Measurements from ENCODE around the gene CAPS.

Gene CAPS

DNA sequence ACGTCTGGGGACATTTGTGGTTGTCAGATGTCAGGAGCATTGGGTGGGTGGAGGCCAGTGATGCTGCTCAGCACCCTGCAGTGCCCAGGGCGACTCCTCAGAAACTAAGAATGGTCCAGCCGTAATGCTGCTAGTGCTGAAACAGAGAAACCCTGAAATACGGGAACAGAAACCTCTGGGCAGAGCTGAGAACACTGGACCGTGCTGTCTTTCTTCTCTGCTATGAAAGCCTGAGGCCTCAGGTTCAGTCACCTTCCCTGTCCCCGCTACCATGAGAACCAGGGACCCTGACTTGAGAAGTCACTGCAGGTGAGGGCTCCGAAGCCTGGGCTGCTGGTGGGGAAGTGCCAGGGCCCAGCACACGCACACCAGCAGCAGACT, 13.4 kb downstream of the CAPS start:
- Histone ChIP-seq H4K91ac (ENCODE audit: low read length) (no peak overlapping the region), H2BK15ac (ENCODE audit: low read depth, poor library complexity, severe bottlenecking) (no peak overlapping the region), H3K4me1 (ENCODE audit: control insufficient read depth, insufficient read depth, low read depth, low read length) (no peaks in the 10 kb centered on the region), H3K18ac (ENCODE audit: low read depth in 1 of 2, low read length in 2 of 2) (no peak overlapping the region), H4K8ac (ENCODE audit: low read length) (no peak overlapping the region), H2BK12ac (ENCODE audit: low read length in 2 of 2) (no peak overlapping the region), H3K4ac (ENCODE audit: low read depth in 1 of 2, low read length in 2 of 2) (no peak overlapping the region), H3K4me3 (ENCODE audit: insufficient read depth in 1 of 2, low read depth in 1 of 2, low read length in 2 of 2) (peak overlapping the region in 1 of 2 experiments; percentile 63), H3K27me3 (ENCODE audit: control insufficient read depth in 1 of 2, insufficient read depth in 1 of 2, low read length in 2 of 2) (no peaks in the 10 kb centered on the region), H3K23ac (ENCODE audit: low read length in 2 of 2) (no peak overlapping the region), H3K36me3 (ENCODE audit: control insufficient read depth in 1 of 2, insufficient read depth in 2 of 2, low read depth in 1 of 2, low read length in 2 of 2) (peaks cover 90 to 94% of the 10 kb centered on the region in 2 experiments), H3K9me3 (ENCODE audit: control insufficient read depth, low read length) (no peaks in the 10 kb centered on the region), H2BK5ac (ENCODE audit: low read depth, low read length, poor library complexity, severe bottlenecking) (no peak overlapping the region), H2BK120ac (ENCODE audit: low read depth, low read length) (no peak overlapping the region), H2AK5ac (ENCODE audit: low read length, severe bottlenecking) (no peak overlapping the region), H3K14ac (ENCODE audit: low read length in 2 of 2) (no peak overlapping the region), H3K9ac (ENCODE audit: low read length) (peak overlapping the region; percentile 89), H3K79me1 (replicated peaks; ENCODE audit: low read length, poor library complexity, severe bottlenecking) (peaks cover 49% of the 10 kb centered on the region), H3K27ac (ENCODE audit: low read length, poor library complexity, severe bottlenecking) (no peak overlapping the region), H3K4me2 (ENCODE audit: low read length, poor library complexity, severe bottlenecking) (no peak overlapping the region), H2AFZ (ENCODE audit: low read depth, low read length) (no peak overlapping the region)
- DNase-seq = no peak
- WGBS = 93% methylated on average over 8 of the region's 8 CpGs

DNA sequence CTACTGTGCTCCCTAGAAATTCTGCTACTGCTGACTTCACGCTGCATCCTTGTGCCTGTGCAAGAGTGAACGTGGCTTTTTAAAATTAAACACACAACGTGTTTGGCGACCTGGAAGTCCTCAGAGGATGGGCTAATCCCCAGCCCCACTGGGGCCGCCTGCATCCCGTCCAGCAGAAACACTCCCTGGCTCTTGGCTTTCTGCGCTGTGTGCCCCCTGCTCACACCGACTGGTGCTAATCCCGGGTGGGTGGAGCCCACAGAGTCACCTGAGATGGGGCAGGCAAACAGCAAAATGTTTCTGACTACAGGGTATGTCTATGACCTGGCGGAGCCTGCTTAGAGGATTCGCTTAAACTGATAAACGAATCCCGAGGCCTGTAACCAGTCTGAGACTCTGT, 15.1 kb downstream of the CAPS start:
- no peak overlapping the region for H3K9ac ChIP-seq (ENCODE audit: low read length)
- no peaks in the 10 kb centered on the region for H3K27me3 ChIP-seq (ENCODE audit: control insufficient read depth in 1 of 2, insufficient read depth in 1 of 2, low read length in 2 of 2)
- H2BK12ac ChIP-seq (ENCODE audit: low read length in 2 of 2) = no peak overlapping the region
- H2BK120ac ChIP-seq (ENCODE audit: low read depth, low read length) = no peak overlapping the region
- H4K91ac ChIP-seq (ENCODE audit: low read length) = no peak overlapping the region
- peaks cover 55% of the 10 kb centered on the region for H3K79me1 ChIP-seq (replicated peaks; ENCODE audit: low read length, poor library complexity, severe bottlenecking)
- H3K9me3 ChIP-seq (ENCODE audit: control insufficient read depth, low read length) = no peaks in the 10 kb centered on the region
- H2BK15ac ChIP-seq (ENCODE audit: low read depth, poor library complexity, severe bottlenecking) = no peak overlapping the region
- no peak for DNase-seq
- WGBS = 90% methylated on average over 11 of the region's 13 CpGs
- H3K4me1 ChIP-seq (ENCODE audit: control insufficient read depth, insufficient read depth, low read depth, low read length) = peaks cover 7% of the 10 kb centered on the region
- H2BK5ac ChIP-seq (ENCODE audit: low read depth, low read length, poor library complexity, severe bottlenecking) = no peak overlapping the region
- H3K4me3 ChIP-seq (ENCODE audit: insufficient read depth in 1 of 2, low read depth in 1 of 2, low read length in 2 of 2) = no peak overlapping the region
- H3K4ac ChIP-seq (ENCODE audit: low read depth in 1 of 2, low read length in 2 of 2) = no peak overlapping the region
- H2AK5ac ChIP-seq (ENCODE audit: low read length, severe bottlenecking) = no peak overlapping the region
- H3K23ac ChIP-seq (ENCODE audit: low read length in 2 of 2) = no peak overlapping the region
- H2AFZ ChIP-seq (ENCODE audit: low read depth, low read length) = no peak overlapping the region
- H3K4me2 ChIP-seq (ENCODE audit: low read length, poor library complexity, severe bottlenecking) = no peak overlapping the region
- no peak overlapping the region for H4K8ac ChIP-seq (ENCODE audit: low read length)
- H3K14ac ChIP-seq (ENCODE audit: low read length in 2 of 2) = no peak overlapping the region
- H3K36me3 ChIP-seq (ENCODE audit: control insufficient read depth in 1 of 2, insufficient read depth in 2 of 2, low read depth in 1 of 2, low read length in 2 of 2) = peaks cover 81 to 94% of the 10 kb centered on the region in 2 experiments
- no peak overlapping the region for H3K18ac ChIP-seq (ENCODE audit: low read depth in 1 of 2, low read length in 2 of 2)
- H3K27ac ChIP-seq (ENCODE audit: low read length, poor library complexity, severe bottlenecking) = no peak overlapping the region

DNA sequence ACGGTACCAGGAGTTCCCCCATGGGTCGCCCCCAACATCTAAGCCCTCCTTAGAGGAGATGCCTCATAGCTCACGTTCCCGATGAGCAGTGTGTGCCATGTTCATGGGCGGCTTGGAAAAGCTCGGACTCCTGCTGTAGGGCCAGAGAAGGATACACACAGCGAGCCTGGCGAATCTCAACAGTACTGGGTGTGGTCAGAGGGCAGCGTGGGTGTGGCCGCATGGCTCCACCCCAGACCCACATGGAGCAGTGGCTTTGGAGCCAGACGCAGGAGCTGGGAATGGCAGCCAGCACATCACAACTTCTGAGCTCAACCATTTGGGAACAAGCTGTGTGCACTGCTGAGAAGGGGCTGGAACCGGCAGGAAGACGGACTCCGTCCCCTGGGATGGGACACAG, 15.6 kb downstream of the CAPS start:
- Histone ChIP-seq H3K18ac (ENCODE audit: low read depth in 1 of 2, low read length in 2 of 2) (no peak overlapping the region), H2BK5ac (ENCODE audit: low read depth, low read length, poor library complexity, severe bottlenecking) (no peak overlapping the region), H4K91ac (ENCODE audit: low read length) (no peak overlapping the region)

DNA sequence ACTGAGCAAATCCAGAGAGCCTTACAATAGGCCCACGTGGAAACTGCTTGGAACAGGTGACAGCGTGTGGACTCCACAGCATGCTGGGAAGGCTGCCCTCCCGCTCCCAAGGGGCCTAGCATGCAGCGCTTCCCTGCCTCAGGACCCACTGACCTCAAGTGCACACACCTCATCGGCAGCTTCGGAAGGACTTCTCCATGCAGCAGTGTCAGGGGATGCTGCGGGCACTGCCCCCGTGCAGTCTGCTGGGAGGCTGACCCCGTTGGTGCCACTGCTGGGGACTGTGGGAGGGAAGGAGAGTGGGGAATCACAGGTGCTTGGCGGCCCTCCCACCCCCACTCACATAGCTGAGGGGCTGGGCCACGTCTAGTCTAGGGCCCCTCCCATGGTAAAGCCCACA, 17.2 kb downstream of the CAPS start:
- H4K8ac ChIP-seq (ENCODE audit: low read length) = no peak overlapping the region
- no peaks in the 10 kb centered on the region for H3K27me3 ChIP-seq (ENCODE audit: control insufficient read depth in 1 of 2, insufficient read depth in 1 of 2, low read length in 2 of 2)
- no peak overlapping the region for H3K18ac ChIP-seq (ENCODE audit: low read depth in 1 of 2, low read length in 2 of 2)
- H3K27ac ChIP-seq (ENCODE audit: low read length, poor library complexity, severe bottlenecking) = no peak overlapping the region
- no peak overlapping the region for H3K4ac ChIP-seq (ENCODE audit: low read depth in 1 of 2, low read length in 2 of 2)
- no peak overlapping the region for H3K23ac ChIP-seq (ENCODE audit: low read length in 2 of 2)
- H2AK5ac ChIP-seq (ENCODE audit: low read length, severe bottlenecking) = no peak overlapping the region
- H3K14ac ChIP-seq (ENCODE audit: low read length in 2 of 2) = no peak overlapping the region
- 95% methylated on average over 11 of the region's 11 CpGs for WGBS
- no peak overlapping the region for H3K9ac ChIP-seq (ENCODE audit: low read length)
- H3K4me2 ChIP-seq (ENCODE audit: low read length, poor library complexity, severe bottlenecking) = no peak overlapping the region
- peaks cover 65 to 82% of the 10 kb centered on the region in 2 experiments for H3K36me3 ChIP-seq (ENCODE audit: control insufficient read depth in 1 of 2, insufficient read depth in 2 of 2, low read depth in 1 of 2, low read length in 2 of 2)
- no peak overlapping the region for H2BK5ac ChIP-seq (ENCODE audit: low read depth, low read length, poor library complexity, severe bottlenecking)
- peaks cover 17% of the 10 kb centered on the region for H3K4me1 ChIP-seq (ENCODE audit: control insufficient read depth, insufficient read depth, low read depth, low read length)
- no peaks in the 10 kb centered on the region for H3K9me3 ChIP-seq (ENCODE audit: control insufficient read depth, low read length)
- H4K91ac ChIP-seq (ENCODE audit: low read length) = no peak overlapping the region
- no peak overlapping the region for H2BK120ac ChIP-seq (ENCODE audit: low read depth, low read length)
- H2BK15ac ChIP-seq (ENCODE audit: low read depth, poor library complexity, severe bottlenecking) = no peak overlapping the region
- H3K79me1 ChIP-seq (replicated peaks; ENCODE audit: low read length, poor library complexity, severe bottlenecking) = peaks cover 56% of the 10 kb centered on the region
- no peak overlapping the region for H2BK12ac ChIP-seq (ENCODE audit: low read length in 2 of 2)
- H2AFZ ChIP-seq (ENCODE audit: low read depth, low read length) = no peak overlapping the region
- no peak for DNase-seq
- no peak overlapping the region for H3K4me3 ChIP-seq (ENCODE audit: insufficient read depth in 1 of 2, low read depth in 1 of 2, low read length in 2 of 2)

More for the DNA sequence above, 15.6 kb downstream of the CAPS start:
- Histone ChIP-seq H4K8ac (ENCODE audit: low read length) (no peak overlapping the region), H3K4ac (ENCODE audit: low read depth in 1 of 2, low read length in 2 of 2) (no peak overlapping the region), H3K27ac (ENCODE audit: low read length, poor library complexity, severe bottlenecking) (no peak overlapping the region), H3K4me3 (ENCODE audit: insufficient read depth in 1 of 2, low read depth in 1 of 2, low read length in 2 of 2) (no peak overlapping the region), H2AK5ac (ENCODE audit: low read length, severe bottlenecking) (no peak overlapping the region), H3K36me3 (ENCODE audit: control insufficient read depth in 1 of 2, insufficient read depth in 2 of 2, low read depth in 1 of 2, low read length in 2 of 2) (peaks cover 76 to 89% of the 10 kb centered on the region in 2 experiments), H2BK120ac (ENCODE audit: low read depth, low read length) (no peak overlapping the region), H3K4me1 (ENCODE audit: control insufficient read depth, insufficient read depth, low read depth, low read length) (peaks cover 10% of the 10 kb centered on the region), H2AFZ (ENCODE audit: low read depth, low read length) (no peak overlapping the region), H2BK12ac (ENCODE audit: low read length in 2 of 2) (no peak overlapping the region), H3K23ac (ENCODE audit: low read length in 2 of 2) (no peak overlapping the region), H3K14ac (ENCODE audit: low read length in 2 of 2) (no peak overlapping the region), H3K9me3 (ENCODE audit: control insufficient read depth, low read length) (no peaks in the 10 kb centered on the region), H2BK15ac (ENCODE audit: low read depth, poor library complexity, severe bottlenecking) (no peak overlapping the region), H3K4me2 (ENCODE audit: low read length, poor library complexity, severe bottlenecking) (no peak overlapping the region), H3K79me1 (replicated peaks; ENCODE audit: low read length, poor library complexity, severe bottlenecking) (peaks cover 56% of the 10 kb centered on the region), H3K9ac (ENCODE audit: low read length) (no peak overlapping the region), H3K27me3 (ENCODE audit: control insufficient read depth in 1 of 2, insufficient read depth in 1 of 2, low read length in 2 of 2) (no peaks in the 10 kb centered on the region)
- DNase-seq = no peak
- 94% methylated on average over 14 of the region's 14 CpGs for WGBS
